Left hindlimb (tissue), 1 donor: Measurements from ENCODE around the gene F12.

ENCODE experiments used
- DNase-seq: peaks from one replicate; pipeline ENCODE4 v3.0.0-alpha.2; 2018

The F12 gene

GRCh38 chr5:177410575-177410974 is 1.2 kb upstream of the F12 start:
- DNase-seq, result no peak

GRCh38 chr5:177405805-177406204 is 3.6 kb downstream of the F12 start:
- no peak for DNase-seq

GRCh38 chr5:177405312-177405711 is 4.1 kb downstream of the F12 start:
- no peak for DNase-seq

GRCh38 chr5:177404641-177405179 is 4.7 kb downstream of the F12 start:
- no peak for DNase-seq

- peak; percentile 81 for DNase-seq
Observed at GRCh38 chr5:177403792-177404640, 5.3 kb downstream of the F12 start.

- no peak for DNase-seq
Observed at GRCh38 chr5:177403102-177403791, 6.1 kb downstream of the F12 start.

GRCh38 chr5:177402271-177403043 is 6.9 kb downstream of the F12 start:
- DNase-seq, result peak; percentile 61

- DNase-seq, result peak; percentile 65
Observed at GRCh38 chr5:177399997-177400868, 9.1 kb downstream of the F12 start, which contains the start of gene PFN3. PFN3 (minus strand) TSS chr5:177400661; CDS start chr5:177400576, 85 bp downstream.

- no peak for DNase-seq
Observed at GRCh38 chr5:177397875-177398390, 11.4 kb downstream of the F12 start.

GRCh38 chr5:177396807-177397206 is 12.6 kb downstream of the F12 start:
- DNase-seq, result no peak

- DNase-seq, result no peak
Observed at GRCh38 chr5:177396078-177396477, 13.3 kb downstream of the F12 start.

- no peak for DNase-seq
Observed at GRCh38 chr5:177393990-177394389, 15.4 kb downstream of the F12 start.

- no peak for DNase-seq
Observed at GRCh38 chr5:177393206-177393765, 16.1 kb downstream of the F12 start.

GRCh38 chr5:177392765-177393164 is 16.6 kb downstream of the F12 start:
- DNase-seq, result no peak

- peak; percentile 87 for DNase-seq
Observed at GRCh38 chr5:177390363-177391300, 18.7 kb downstream of the F12 start.

- no peak for DNase-seq
Observed at GRCh38 chr5:177389241-177390169, 19.9 kb downstream of the F12 start.

GRCh38 chr5:177388521-177389052 is 20.8 kb downstream of the F12 start:
- no peak for DNase-seq

- no peak for DNase-seq
Observed at GRCh38 chr5:177387405-177387804, 22.0 kb downstream of the F12 start.

GRCh38 chr5:177386542-177386941 is 22.8 kb downstream of the F12 start:
- no peak for DNase-seq
